NOMO-1 (cell line): Measurements from ENCODE around the gene MRPL42.
A peak's percentile ranks its signal among the peaks of the same experiment; 100 is the strongest.
"Not testable (repeated sequence)": the region's sequence is repeated elsewhere in the genome, so short reads cannot be mapped to it uniquely, and the experiment has no call there.

ENCODE experiments used
- DNase-seq, 2 experiments: peaks; one replicate each; lab custom pipeline; 2025; ENCODE audit not compliant: unreplicated experiment in 2 of 2; lab: John Stamatoyannopoulos, UW

MRPL42 gene

GRCh38 chr12:93467351-93468007 is at the start of gene MRPL42:
MRPL42 (plus strand) TSS chr12:93467514; CDS start chr12:93469286, 1,772 bp downstream.
- peak; percentile 88 for DNase-seq

- no peak for DNase-seq
Observed at GRCh38 chr12:93417967-93418480, 49.3 kb upstream of the MRPL42 start.

- peak in 1 of 2 experiments; percentile 77 for DNase-seq
Observed at GRCh38 chr12:93419388-93420034, 47.8 kb upstream of the MRPL42 start.

- DNase-seq, result no peak
Observed at GRCh38 chr12:93422050-93422449, 45.3 kb upstream of the MRPL42 start.

GRCh38 chr12:93425736-93426411 is 41.4 kb upstream of the MRPL42 start:
- DNase-seq, result peak in 1 of 2 experiments; percentile 12

GRCh38 chr12:93426412-93426805 is 40.9 kb upstream of the MRPL42 start:
- no peak for DNase-seq

- no peak for DNase-seq
Observed at GRCh38 chr12:93427779-93428564, 39.3 kb upstream of the MRPL42 start.

- DNase-seq, result no peak
Observed at GRCh38 chr12:93429448-93429847, 37.9 kb upstream of the MRPL42 start.

- DNase-seq, result no peak
Observed at GRCh38 chr12:93429852-93430251, 37.5 kb upstream of the MRPL42 start.

GRCh38 chr12:93430280-93430679 is 37.0 kb upstream of the MRPL42 start:
- no peak for DNase-seq

- not testable (repeated sequence) for DNase-seq
Observed at GRCh38 chr12:93432031-93432430, 35.3 kb upstream of the MRPL42 start.

- DNase-seq, result peak in 1 of 2 experiments; percentile 80
Observed at GRCh38 chr12:93434256-93434865, 33.0 kb upstream of the MRPL42 start.

- DNase-seq, result no peak
Observed at GRCh38 chr12:93438266-93439050, 28.9 kb upstream of the MRPL42 start.

- peak in 1 of 2 experiments; percentile 37 for DNase-seq
Observed at GRCh38 chr12:93440043-93440835, 27.1 kb upstream of the MRPL42 start.

GRCh38 chr12:93441081-93441616 is 26.2 kb upstream of the MRPL42 start:
- DNase-seq, result peak in 1 of 2 experiments; percentile 34

- peak; percentile 95 to 96 for DNase-seq
Observed at GRCh38 chr12:93441617-93442410, 25.5 kb upstream of the MRPL42 start, which contains the start of gene UBE2N. UBE2N (minus strand) TSS chr12:93441947; CDS start chr12:93441884, 63 bp downstream.
